IMR-90 (cell line): Measurements from ENCODE around the gene SNX30. TPM values are rescaled to one million over a fixed set of nuclear protein-coding genes. Genes with fewer than 3 reads are reported as not detected.

Experiments used
- ATAC-seq: fragments of 200-7000 bp; cut with Tn5 transposase; 2 replicates; pipeline ENCODE4 v1.9.1; 2020; ENCODE audit warnings: low read depth, mild to moderate bottlenecking, moderate library complexity
- BruUV-seq: library from RNA; stranded (reverse); fragments of 400-500 nt; replicated peaks from 2 replicates; lab custom pipeline; 2021; lab: Mats Ljungman, UMichigan
- CTCF ChIA-PET: fragments of 300-600 bp; formaldehyde crosslinking; extraction: SDS; loops from one replicate; lab custom pipeline; 2021; ENCODE audit warnings: antibody characterized with exemption; lab: Yijun Ruan, JAX
- POLR2A ChIA-PET: fragments of 300-600 bp; sonication (Branson Sonifier 250); formaldehyde crosslinking; loops from one replicate; lab custom pipeline; 2022; ENCODE audit warnings: antibody characterized with exemption; ENCODE audit not compliant: unreplicated experiment; lab: Charles Lee
- DNase-seq: peaks from one replicate; pipeline ENCODE4 v3.0.0; 2013
- H2AFZ ChIP-seq: replicated peaks from 2 replicates; pipeline ENCODE3; 2013; ENCODE audit warnings: low read length, mild to moderate bottlenecking; ENCODE audit not compliant: poor library complexity
- H2AK5ac ChIP-seq: 2 replicates; pipeline ENCODE4 v1.6.1; 2013; ENCODE audit warnings: low read depth, low read length, inconsistent platforms
- H2AK9ac ChIP-seq: replicated peaks from 2 replicates; pipeline ENCODE3; 2013; ENCODE audit warnings: mild to moderate bottlenecking, low read depth, low read length, moderate library complexity; ENCODE audit not compliant: poor library complexity
- H2BK120ac ChIP-seq: 2 replicates; pipeline ENCODE4 v1.6.1; 2013; ENCODE audit warnings: low read depth, low read length, inconsistent platforms
- H2BK15ac ChIP-seq: 3 replicates; pipeline ENCODE4 v1.6.1; 2013; ENCODE audit warnings: low read depth, low read length, inconsistent platforms
- H2BK20ac ChIP-seq: 2 replicates; pipeline ENCODE4 v1.6.1; 2013; ENCODE audit warnings: low read depth, mild to moderate bottlenecking, inconsistent platforms, low read length, moderate library complexity
- H2BK5ac ChIP-seq: 2 replicates; pipeline ENCODE4 v1.6.1; 2013; ENCODE audit warnings: mild to moderate bottlenecking, low read depth, low read length, inconsistent platforms; ENCODE audit not compliant: poor library complexity, severe bottlenecking
- H3K14ac ChIP-seq: replicated peaks from 2 replicates; pipeline ENCODE4 v1.6.1; 2013; ENCODE audit warnings: low read depth, low read length, inconsistent platforms
- H3K18ac ChIP-seq: 2 replicates; pipeline ENCODE4 v1.6.1; 2013; ENCODE audit warnings: low read depth, low read length, control low read depth
- H3K23ac ChIP-seq: 2 replicates; pipeline ENCODE4 v1.6.1; 2013; ENCODE audit warnings: low read depth, low read length, inconsistent platforms
- H3K27ac ChIP-seq: 2 replicates; pipeline ENCODE4 v1.5.1; 2013; ENCODE audit warnings: mild to moderate bottlenecking, control low read depth, low read length; ENCODE audit not compliant: insufficient read depth
- H3K27me3 ChIP-seq: 2 replicates; pipeline ENCODE4 v1.6.1; 2013; ENCODE audit warnings: low read length; ENCODE audit not compliant: control insufficient read depth, insufficient read depth
- H3K36me3 ChIP-seq: 2 replicates; pipeline ENCODE4 v1.6.1; 2013; ENCODE audit warnings: low read length, mixed read lengths; ENCODE audit not compliant: control insufficient read depth, insufficient read depth
- H3K4ac ChIP-seq: 2 replicates; pipeline ENCODE4 v1.6.1; 2013; ENCODE audit warnings: low read depth, low read length, inconsistent platforms
- H3K4me1 ChIP-seq: 2 replicates; pipeline ENCODE4 v1.6.1; 2013; ENCODE audit warnings: low read length, mixed read lengths; ENCODE audit not compliant: control insufficient read depth, insufficient read depth
- H3K4me2 ChIP-seq: 2 replicates; pipeline ENCODE4 v1.6.1; 2013; ENCODE audit warnings: low read depth, mild to moderate bottlenecking, control low read depth, low read length, moderate library complexity
- H3K4me3 ChIP-seq: 2 replicates; pipeline ENCODE4 v1.5.1; 2013; ENCODE audit warnings: low read depth, mild to moderate bottlenecking, control low read depth, low read length, moderate library complexity; ENCODE audit not compliant: insufficient read depth
- H3K56ac ChIP-seq: 2 replicates; pipeline ENCODE4 v1.6.1; 2013; ENCODE audit warnings: low read length, inconsistent platforms; ENCODE audit not compliant: insufficient read depth; ENCODE audit errors: extremely low read depth
- H3K79me1 ChIP-seq, 2 experiments: 2 replicates each; pipeline ENCODE4 v1.6.1; 2013; ENCODE audit warnings: low read length in 2 of 2, inconsistent platforms in 1 of 2, low read depth in 1 of 2
- H3K9ac ChIP-seq: 2 replicates; pipeline ENCODE4 v1.6.1; 2013; ENCODE audit warnings: low read depth, low read length, control low read depth
- H3K9me1 ChIP-seq: 2 replicates; pipeline ENCODE4 v1.6.1; 2013; ENCODE audit warnings: low read length, inconsistent platforms; ENCODE audit not compliant: insufficient read depth
- H3K9me3 ChIP-seq: 2 replicates; pipeline ENCODE4 v1.6.1; 2013; ENCODE audit warnings: low read length; ENCODE audit not compliant: control insufficient read depth, insufficient read depth
- H4K20me1 ChIP-seq: 2 replicates; pipeline ENCODE4 v1.6.1; 2013; ENCODE audit warnings: low read length, inconsistent platforms; ENCODE audit not compliant: insufficient read depth
- H4K5ac ChIP-seq: 2 replicates; pipeline ENCODE4 v1.6.1; 2013; ENCODE audit warnings: mild to moderate bottlenecking, low read depth, low read length, control low read depth
- H4K8ac ChIP-seq, 2 experiments: 2 replicates each; pipeline ENCODE4 v1.6.1; 2013; ENCODE audit warnings: low read depth in 2 of 2, low read length in 2 of 2, control low read depth in 1 of 2, inconsistent platforms in 1 of 2
- H4K91ac ChIP-seq: 2 replicates; pipeline ENCODE4 v1.6.1; 2013; ENCODE audit warnings: low read depth, low read length, inconsistent platforms; ENCODE audit not compliant: insufficient read depth
- CEBPB ChIP-seq: IDR thresholded peaks from 2 replicates; pipeline ENCODE4 v1.6.1; 2012; ENCODE audit warnings: low read depth, low read length, improper control_type of control experiment
- CTCF ChIP-seq: conservative IDR thresholded peaks from 2 replicates; pipeline ENCODE4 v1.5.1; 2012; ENCODE audit warnings: mild to moderate bottlenecking, low read depth, low read length, improper control_type of control experiment
- MAZ ChIP-seq: IDR thresholded peaks from 2 replicates; pipeline ENCODE4 v1.6.1; 2012; ENCODE audit warnings: low read depth, mild to moderate bottlenecking, low read length, improper control_type of control experiment, moderate library complexity, borderline replicate concordance
- MXI1 ChIP-seq: IDR thresholded peaks from 2 replicates; pipeline ENCODE4 v1.6.1; 2012; ENCODE audit warnings: low read depth, mild to moderate bottlenecking, low read length, moderate library complexity, borderline replicate concordance
- RAD21 ChIP-seq: IDR thresholded peaks from 2 replicates; pipeline ENCODE4 v1.6.1; 2012; ENCODE audit warnings: low read length, improper control_type of control experiment
- RFX5 ChIP-seq: IDR thresholded peaks from 2 replicates; pipeline ENCODE4 v1.8.0; 2012; ENCODE audit warnings: low read depth, mild to moderate bottlenecking, low read length, moderate library complexity
- USF2 ChIP-seq: fragments of 150-350 bp; IDR thresholded peaks from 2 replicates; pipeline ENCODE4 v1.6.1; 2017; ENCODE audit warnings: mild to moderate bottlenecking, antibody characterized with exemption, low read length, low read depth
- WGBS, 2 experiments: methylation state at CpG; one replicate each; pipeline versions ENCODE4 v1.1.5 to v1.1.7; 2013; ENCODE audit warnings: missing lambda C conversion rate in 2 of 2; ENCODE audit not compliant: insufficient read length in 1 of 2; ENCODE audit errors: extremely low coverage in 2 of 2; 5-methylcytosine and 5-hydroxymethylcytosine counted together
- dilution Hi-C: fragments of 300-500 bp; cut with HindIII; formaldehyde crosslinking; loops from one replicate; pipeline ENCODE4 v1.14.3; 2018; ENCODE audit warnings: low sequenced_read_pairs; ENCODE audit not compliant: unreplicated experiment
- in situ Hi-C: fragments of 300-500 bp; cut with MboI; formaldehyde crosslinking; loops from 3 replicates; pipeline ENCODE4 v1.14.3; 2019; ENCODE audit warnings: low sequenced_read_pairs, inconsistent platforms, mixed read lengths
- intact Hi-C: fragments of 100-400 bp; cut with micrococcal nuclease; formaldehyde crosslinking; loops from 2 replicates; pipeline ENCODE4 v1.10.0; 2022
- polyA plus RNA-seq, 3 experiments: library from polyadenylated mRNA; depleted of rRNA; stranded (reverse); fragments of >200 nt; gene quantifications; 2 replicates each; pipeline ENCODE4 v1.2.3, GENCODE V29; 2012; ENCODE audit warnings: low replicate concordance in 1 of 3
- total RNA-seq: library from RNA; depleted of rRNA; stranded (reverse); fragments of >200 nt; gene quantifications from 2 replicates; pipeline ENCODE4 v1.2.3, GENCODE V29; 2012

Gene SNX30
- total and polyA plus RNA-seq, 2 of the 4 experiments (the other 2 are of a cell fraction), result 8.0 to 18.8 TPM

GRCh38 chr9:112747094-112747493 is 3.5 kb upstream of the SNX30 start:
- no peak overlapping the region for H4K5ac ChIP-seq
- no peak overlapping the region for H2AFZ ChIP-seq
- no peak overlapping the region for H2AK9ac ChIP-seq
- peaks cover 3 to 20% of the 10 kb centered on the region in 2 experiments; a peak in 3 of 4 replicates for H3K79me1 ChIP-seq
- TF ChIP-seq MXI1 (no peak), CEBPB (no peak), RAD21 (no peak), USF2 (no peak), RFX5 (no peak), CTCF (no peak), MAZ (no peak)
- H3K4ac ChIP-seq, result no peak overlapping the region
- dilution Hi-C loops (no loop called here), in situ Hi-C loops (no loop called here), intact Hi-C loops (no loop called here)
- H3K4me3 ChIP-seq, result no peak overlapping the region
- 67% methylated on average over 3 of the region's 7 CpGs; no CpG with 5 or more reads in 1 of the 2 experiments for WGBS, 2 experiments
- ATAC-seq (no peak), DNase-seq (no peak)
- H2BK5ac ChIP-seq, result no peak overlapping the region
- no peak overlapping the region for H3K18ac ChIP-seq
- no peak overlapping the region for H3K56ac ChIP-seq
- no peak overlapping the region for H2BK20ac ChIP-seq
- H3K23ac ChIP-seq, result no peak overlapping the region
- no peaks in the 10 kb centered on the region for H3K9me3 ChIP-seq
- no peaks in the 10 kb centered on the region for H3K27me3 ChIP-seq
- no peak overlapping the region for H3K4me2 ChIP-seq
- no peak overlapping the region for H2BK120ac ChIP-seq
- POLR2A ChIA-PET, result interaction anchor here (0.6 kb wide), 1 partner anchor 260 kb away, joined by 4 read pairs; the partner anchor contains the start of gene KIAA1958
- H3K14ac ChIP-seq, result no peak overlapping the region
- BruUV-seq, result no TSS peak
- peaks cover 6% of the 10 kb centered on the region; the same call in 1 of the 2 replicates for H4K20me1 ChIP-seq
- H3K9ac ChIP-seq, result no peak overlapping the region
- H4K91ac ChIP-seq, result no peak overlapping the region
- H3K4me1 ChIP-seq, result peaks cover 4% of the 10 kb centered on the region; the same call in 1 of the 2 replicates
- H3K27ac ChIP-seq, result no peak overlapping the region
- H2BK15ac ChIP-seq, result no peak overlapping the region
- no peak overlapping the region for H2AK5ac ChIP-seq
- H3K9me1 ChIP-seq, result peaks cover 7% of the 10 kb centered on the region
- CTCF ChIA-PET, result no interaction called here
- no peak overlapping the region for H4K8ac ChIP-seq
- H3K36me3 ChIP-seq, result no peaks in the 10 kb centered on the region
